Panc1 (cell line): ENCODE results near the gene CYP11A1. TPM values are rescaled to one million over a fixed set of nuclear protein-coding genes. Genes with fewer than 3 reads are reported as not detected.

ENCODE experiments used
- ATAC-seq: fragments of 200-7000 bp; cut with Tn5 transposase; 2 replicates; pipeline ENCODE4 v1.9.1; 2020; ENCODE audit warnings: mild to moderate bottlenecking, moderate library complexity
- BruUV-seq: library from RNA; stranded (reverse); fragments of 400-500 nt; replicated peaks from 2 replicates; lab custom pipeline; 2021; lab: Mats Ljungman, UMichigan
- CTCF ChIA-PET: fragments of 300-600 bp; sonication (Branson Sonifier 250); formaldehyde crosslinking; loops from one replicate; lab custom pipeline; 2022; ENCODE audit warnings: antibody characterized with exemption; lab: Charles Lee
- POLR2A ChIA-PET: fragments of 300-600 bp; sonication (Branson Sonifier 250); formaldehyde crosslinking; loops from one replicate; lab custom pipeline; 2022; ENCODE audit warnings: antibody characterized with exemption; lab: Charles Lee
- DNase-seq: peaks from one replicate; pipeline ENCODE4 v3.0.0-alpha.2; 2010; ENCODE audit warnings: low read depth, low spot score
- H3K27ac ChIP-seq: 2 replicates; pipeline ENCODE4 v1.5.1; 2011; ENCODE audit warnings: mild to moderate bottlenecking, low read length, inconsistent platforms
- H3K27me3 ChIP-seq: fragments of 200-500 bp; sonication (Bioruptor generic); 2 replicates; pipeline ENCODE4 v1.6.0; 2014; ENCODE audit warnings: low read length, inconsistent platforms; ENCODE audit not compliant: control insufficient read depth, insufficient read depth
- H3K36me3 ChIP-seq: fragments of 200-500 bp; sonication (Bioruptor generic); 2 replicates; pipeline ENCODE4 v1.5.1; 2014; ENCODE audit warnings: inconsistent platforms, mild to moderate bottlenecking, low read length, moderate library complexity; ENCODE audit not compliant: control insufficient read depth, insufficient read depth
- H3K4me1 ChIP-seq: 2 replicates; pipeline ENCODE4 v1.5.1; 2011; ENCODE audit warnings: inconsistent platforms, mild to moderate bottlenecking, low read length, moderate library complexity; ENCODE audit not compliant: control insufficient read depth, insufficient read depth
- H3K4me3 ChIP-seq, 2 experiments: 2 replicates each; pipeline ENCODE4 v1.5.1; 2011 to 2012; ENCODE audit warnings: low read depth in 2 of 2, low read length in 2 of 2, mild to moderate bottlenecking in 2 of 2, inconsistent platforms in 1 of 2, moderate library complexity in 1 of 2
- H3K9me3 ChIP-seq: fragments of 200-500 bp; sonication (Bioruptor generic); 2 replicates; pipeline ENCODE4 v1.5.1; 2014; ENCODE audit warnings: low read depth, mild to moderate bottlenecking, inconsistent platforms, low read length, moderate library complexity; ENCODE audit not compliant: control insufficient read depth, insufficient read depth
- POLR2AphosphoS5 ChIP-seq: IDR thresholded peaks from 2 replicates; pipeline ENCODE4 v1.6.1; 2012; ENCODE audit warnings: mild to moderate bottlenecking, low read depth, low read length, moderate library complexity
- SIN3A ChIP-seq: IDR thresholded peaks from 2 replicates; pipeline ENCODE4 v1.6.1; 2012; ENCODE audit warnings: low read depth, mild to moderate bottlenecking, low read length, moderate library complexity, borderline replicate concordance; ENCODE audit not compliant: insufficient read depth
- TCF7L2 ChIP-seq: IDR thresholded peaks from 2 replicates; pipeline ENCODE4 v1.6.1; 2011; ENCODE audit warnings: mild to moderate bottlenecking, low read depth, low read length, inconsistent platforms
- in situ Hi-C: cut with HindIII; loops from 2 replicates; pipeline ENCODE4 v1.10.0; 2016; ENCODE audit warnings: low sequenced_read_pairs, low pct_unique_long_range_greater_than_20kb
- intact Hi-C: fragments of 100-400 bp; cut with micrococcal nuclease; formaldehyde crosslinking; loops from one replicate; pipeline ENCODE4 v1.10.0; 2022; ENCODE audit not compliant: unreplicated experiment
- total RNA-seq: library from RNA; stranded (reverse); gene quantifications from one replicate; pipeline ENCODE4 v1.2.1, GENCODE V29; 2021; ENCODE audit not compliant: unreplicated experiment
- TF ChIP-seq, protein P1 (sequence below): fragments of 450-650 bp; IDR thresholded peaks from 2 replicates; pipeline ENCODE4 v1.5.1; 2017; ENCODE audit warnings: mild to moderate bottlenecking
- TF ChIP-seq, protein P2 (sequence below), 2 experiments: IDR thresholded peaks; 2 replicates each; pipeline ENCODE4 v1.6.1; 2011 to 2012; ENCODE audit warnings: low read depth in 2 of 2, control low read depth in 1 of 2, low read length in 1 of 2, mild to moderate bottlenecking in 1 of 2, moderate library complexity in 1 of 2; ENCODE audit not compliant: insufficient read depth in 1 of 2

CYP11A1 gene
- total RNA-seq, 1 experiment from 2014 or later: 0.57 TPM

DNA sequence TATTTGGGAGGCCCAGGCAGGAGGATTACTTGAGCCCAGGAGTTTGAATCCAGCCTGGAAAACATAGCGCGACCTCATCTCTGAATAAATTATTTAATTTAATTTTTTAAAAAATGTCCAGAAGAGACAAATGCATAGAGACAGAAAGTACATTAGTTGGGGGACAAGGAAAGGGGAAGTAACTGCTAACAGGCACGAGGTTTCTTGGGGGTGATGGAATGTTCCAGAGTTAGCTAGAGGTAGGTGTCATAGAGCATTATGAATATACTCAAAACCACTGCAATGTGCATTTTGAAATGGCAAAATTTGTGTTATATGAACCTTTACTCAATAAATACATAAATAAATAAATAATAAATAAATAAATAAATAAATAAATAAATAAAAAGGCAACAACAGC is 31.7 kb upstream of the CYP11A1 start:
- no TSS peak for BruUV-seq
- ChIA-PET POLR2A (no interaction called here), CTCF (no interaction called here)
- H3K27me3 ChIP-seq: no peaks in the 10 kb centered on the region
- TF ChIP-seq POLR2AphosphoS5: no peak
- TF ChIP-seq, protein P1, sequence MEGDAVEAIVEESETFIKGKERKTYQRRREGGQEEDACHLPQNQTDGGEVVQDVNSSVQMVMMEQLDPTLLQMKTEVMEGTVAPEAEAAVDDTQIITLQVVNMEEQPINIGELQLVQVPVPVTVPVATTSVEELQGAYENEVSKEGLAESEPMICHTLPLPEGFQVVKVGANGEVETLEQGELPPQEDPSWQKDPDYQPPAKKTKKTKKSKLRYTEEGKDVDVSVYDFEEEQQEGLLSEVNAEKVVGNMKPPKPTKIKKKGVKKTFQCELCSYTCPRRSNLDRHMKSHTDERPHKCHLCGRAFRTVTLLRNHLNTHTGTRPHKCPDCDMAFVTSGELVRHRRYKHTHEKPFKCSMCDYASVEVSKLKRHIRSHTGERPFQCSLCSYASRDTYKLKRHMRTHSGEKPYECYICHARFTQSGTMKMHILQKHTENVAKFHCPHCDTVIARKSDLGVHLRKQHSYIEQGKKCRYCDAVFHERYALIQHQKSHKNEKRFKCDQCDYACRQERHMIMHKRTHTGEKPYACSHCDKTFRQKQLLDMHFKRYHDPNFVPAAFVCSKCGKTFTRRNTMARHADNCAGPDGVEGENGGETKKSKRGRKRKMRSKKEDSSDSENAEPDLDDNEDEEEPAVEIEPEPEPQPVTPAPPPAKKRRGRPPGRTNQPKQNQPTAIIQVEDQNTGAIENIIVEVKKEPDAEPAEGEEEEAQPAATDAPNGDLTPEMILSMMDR: no peak
- TF ChIP-seq SIN3A: no peak
- no peak for TF ChIP-seq TCF7L2
- TF ChIP-seq, protein P2, sequence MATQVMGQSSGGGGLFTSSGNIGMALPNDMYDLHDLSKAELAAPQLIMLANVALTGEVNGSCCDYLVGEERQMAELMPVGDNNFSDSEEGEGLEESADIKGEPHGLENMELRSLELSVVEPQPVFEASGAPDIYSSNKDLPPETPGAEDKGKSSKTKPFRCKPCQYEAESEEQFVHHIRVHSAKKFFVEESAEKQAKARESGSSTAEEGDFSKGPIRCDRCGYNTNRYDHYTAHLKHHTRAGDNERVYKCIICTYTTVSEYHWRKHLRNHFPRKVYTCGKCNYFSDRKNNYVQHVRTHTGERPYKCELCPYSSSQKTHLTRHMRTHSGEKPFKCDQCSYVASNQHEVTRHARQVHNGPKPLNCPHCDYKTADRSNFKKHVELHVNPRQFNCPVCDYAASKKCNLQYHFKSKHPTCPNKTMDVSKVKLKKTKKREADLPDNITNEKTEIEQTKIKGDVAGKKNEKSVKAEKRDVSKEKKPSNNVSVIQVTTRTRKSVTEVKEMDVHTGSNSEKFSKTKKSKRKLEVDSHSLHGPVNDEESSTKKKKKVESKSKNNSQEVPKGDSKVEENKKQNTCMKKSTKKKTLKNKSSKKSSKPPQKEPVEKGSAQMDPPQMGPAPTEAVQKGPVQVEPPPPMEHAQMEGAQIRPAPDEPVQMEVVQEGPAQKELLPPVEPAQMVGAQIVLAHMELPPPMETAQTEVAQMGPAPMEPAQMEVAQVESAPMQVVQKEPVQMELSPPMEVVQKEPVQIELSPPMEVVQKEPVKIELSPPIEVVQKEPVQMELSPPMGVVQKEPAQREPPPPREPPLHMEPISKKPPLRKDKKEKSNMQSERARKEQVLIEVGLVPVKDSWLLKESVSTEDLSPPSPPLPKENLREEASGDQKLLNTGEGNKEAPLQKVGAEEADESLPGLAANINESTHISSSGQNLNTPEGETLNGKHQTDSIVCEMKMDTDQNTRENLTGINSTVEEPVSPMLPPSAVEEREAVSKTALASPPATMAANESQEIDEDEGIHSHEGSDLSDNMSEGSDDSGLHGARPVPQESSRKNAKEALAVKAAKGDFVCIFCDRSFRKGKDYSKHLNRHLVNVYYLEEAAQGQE (IDR thresholded peaks at IDR 0.05; ENCODE audit: insufficient read depth in 1 of 2, low read depth in 2 of 2, low read length in 1 of 2): no peak
- no peak for ATAC-seq
- no peaks in the 10 kb centered on the region for H3K36me3 ChIP-seq
- in situ Hi-C loops: no loop called here
- H3K27ac ChIP-seq: no peak overlapping the region
- no peak for DNase-seq
- intact Hi-C loops: no loop called here
- no peaks in the 10 kb centered on the region; the same call in 1 of the 2 replicates for H3K4me1 ChIP-seq
- no peaks in the 10 kb centered on the region for H3K9me3 ChIP-seq
- H3K4me3 ChIP-seq: no peak overlapping the region

DNA sequence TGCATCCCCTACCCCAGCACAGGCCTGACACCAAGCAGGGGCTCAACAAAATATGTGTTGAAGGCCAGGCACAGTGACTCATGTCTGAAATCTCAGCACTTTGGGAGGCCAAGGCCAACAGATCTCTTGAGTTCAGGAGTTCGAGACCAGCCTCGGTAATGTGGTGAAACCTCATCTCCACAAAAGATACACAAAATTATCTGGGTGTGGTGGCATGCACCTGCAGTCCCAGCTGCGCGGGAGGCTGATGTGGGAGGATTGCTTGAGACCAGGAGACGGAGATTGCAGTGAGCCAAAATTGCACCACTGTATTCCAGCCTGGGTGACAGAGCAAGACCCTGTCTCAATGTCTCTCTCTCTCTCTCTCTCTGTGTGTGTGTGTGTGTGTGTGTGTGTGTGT is 30.7 kb upstream of the CYP11A1 start:
- ChIA-PET POLR2A (no interaction called here), CTCF (no interaction called here)
- Histone ChIP-seq H3K27ac (no peak overlapping the region), H3K4me3 (no peak overlapping the region), H3K27me3 (no peaks in the 10 kb centered on the region), H3K36me3 (no peaks in the 10 kb centered on the region), H3K9me3 (no peaks in the 10 kb centered on the region), H3K4me1 (no peaks in the 10 kb centered on the region; the same call in 1 of the 2 replicates)
- intact Hi-C loops (no loop called here), in situ Hi-C loops (no loop called here)
- ATAC-seq: no peak
- TF ChIP-seq, protein P1: no peak
- TF ChIP-seq SIN3A (no peak), POLR2AphosphoS5 (no peak), TCF7L2 (no peak)
- TF ChIP-seq, protein P2 (IDR thresholded peaks at IDR 0.05; ENCODE audit: insufficient read depth in 1 of 2, low read depth in 2 of 2, low read length in 1 of 2): no peak
- no TSS peak for BruUV-seq
- no peak for DNase-seq
